A549 (cell line): ENCODE results near the gene RILPL2. TPM values are rescaled to one million over a fixed set of nuclear protein-coding genes. Genes with fewer than 3 reads are reported as not detected.
A peak's percentile ranks its signal among the peaks of the same experiment; 100 is the strongest.
"Not testable (repeated sequence)": the region's sequence is repeated elsewhere in the genome, so short reads cannot be mapped to it uniquely, and the experiment has no call there.

Experiments
- ATAC-seq, 2 experiments: fragments of 200-7000 bp in 1 of 2; fragments of >200 bp in 1 of 2; cut with Nextera tagmentation in 1 of 2; cut with Tn5 transposase in 1 of 2; 3 replicates each; pipeline versions ENCODE4 v1.8.0 to v1.9.1; 2018 to 2020; ENCODE audit warnings: mild to moderate bottlenecking in 1 of 2, moderate library complexity in 1 of 2
- CTCF ChIA-PET: fragments of 300-600 bp; sonication (Branson Sonifier 250); formaldehyde crosslinking; extraction: SDS; loops from one replicate; lab custom pipeline; 2021; ENCODE audit warnings: antibody characterized with exemption, inconsistent platforms; lab: Yijun Ruan, JAX
- POLR2A ChIA-PET: fragments of 350-600 bp; formaldehyde crosslinking; extraction: SDS; loops from one replicate; lab custom pipeline; 2021; ENCODE audit warnings: antibody characterized with exemption, inconsistent platforms; lab: Yijun Ruan, JAX
- DNase-seq, 2 experiments: peaks; one replicate each; pipeline versions ENCODE4 v3.0.0 to v3.0.0-alpha.2; 2011 to 2016; ENCODE audit warnings: low read depth in 1 of 2, low spot score in 1 of 2
- FAIRE-seq: peaks from 2 replicates; lab custom pipeline; 2011; peaks lifted over from hg19 to GRCh38; lab: Jason Lieb, UNC
- H3K27ac ChIP-seq, 2 experiments: fragments of >200 bp; sonication (Bioruptor Twin); formaldehyde crosslinking; 3 replicates each; pipeline ENCODE4 v1.5.1; 2016 to 2017
- H3K4me1 ChIP-seq: fragments of >200 bp; sonication (Bioruptor Twin); formaldehyde crosslinking; 3 replicates; pipeline ENCODE4 v1.6.1; 2016
- H3K4me2 ChIP-seq: fragments of >200 bp; sonication (Bioruptor Twin); formaldehyde crosslinking; 3 replicates; pipeline ENCODE4 v1.6.1; 2016
- H3K4me3 ChIP-seq: fragments of >200 bp; sonication (Bioruptor Twin); formaldehyde crosslinking; 3 replicates; pipeline ENCODE4 v1.5.1; 2016
- H3K9me3 ChIP-seq: fragments of >200 bp; sonication (Bioruptor Twin); formaldehyde crosslinking; 3 replicates; pipeline ENCODE4 v1.6.1; 2016
- CHD2 ChIP-seq: fragments of 150-350 bp; IDR thresholded peaks from 2 replicates; pipeline ENCODE4 v1.6.1; 2014; ENCODE audit warnings: low read length; ENCODE audit not compliant: partially characterized antibody
- CTCF ChIP-seq: fragments of >200 bp; sonication (Bioruptor Twin); formaldehyde crosslinking; IDR thresholded peaks from 3 replicates; pipeline ENCODE4 v1.5.1; 2016
- EHMT2 ChIP-seq: fragments of 200-600 bp; sonication (generic); IDR thresholded peaks from 2 replicates; pipeline ENCODE4 v1.6.1; 2016; ENCODE audit warnings: antibody characterized with exemption, low read depth, mild to moderate bottlenecking, moderate library complexity
- ESRRA ChIP-seq: fragments of 150-350 bp; IDR thresholded peaks from 2 replicates; pipeline ENCODE4 v1.6.1; 2014; ENCODE audit warnings: mild to moderate bottlenecking, low read length, borderline replicate concordance
- FOSL2 ChIP-seq, 2 experiments: fragments of 450-650 bp in 1 of 2; fragments of >200 bp in 1 of 2; sonication (Bioruptor Twin) in 1 of 2; formaldehyde crosslinking; IDR thresholded peaks; 2 replicates each; pipeline versions ENCODE4 v1.5.0 to v1.6.1; 2016 to 2020; ENCODE audit warnings: mild to moderate bottlenecking in 1 of 2, moderate library complexity in 1 of 2
- FOXS1 ChIP-seq: fragments of 250-450 bp; sonication (Bioruptor Pico); IDR thresholded peaks from 2 replicates; pipeline ENCODE4 v1.5.0; 2020; ENCODE audit warnings: mild to moderate bottlenecking, moderate library complexity
- HDAC2 ChIP-seq: fragments of 200-600 bp; sonication (generic); IDR thresholded peaks from 2 replicates; pipeline ENCODE4 v1.6.1; 2016
- HEYL ChIP-seq: fragments of 250-450 bp; sonication (Bioruptor Pico); IDR thresholded peaks from 2 replicates; pipeline ENCODE4 v1.8.0; 2021; ENCODE audit warnings: mild to moderate bottlenecking, moderate library complexity
- HOXA7 ChIP-seq: fragments of 250-450 bp; sonication (Bioruptor Pico); IDR thresholded peaks from 2 replicates; pipeline ENCODE4 v1.5.0; 2020; ENCODE audit warnings: mild to moderate bottlenecking, moderate library complexity
- HOXB5 ChIP-seq: fragments of 250-450 bp; sonication (Bioruptor Pico); IDR thresholded peaks from 2 replicates; pipeline ENCODE4 v1.5.0; 2020; ENCODE audit warnings: mild to moderate bottlenecking, moderate library complexity
- JUN ChIP-seq, 2 experiments: fragments of >200 bp; sonication (Bioruptor Twin); formaldehyde crosslinking; IDR thresholded peaks; 2 replicates in 1 of 2; 3 replicates in 1 of 2; pipeline ENCODE4 v1.6.1; 2016 to 2017
- JUNB ChIP-seq: fragments of >200 bp; sonication (Bioruptor Twin); formaldehyde crosslinking; IDR thresholded peaks from 2 replicates; pipeline ENCODE4 v1.6.1; 2016
- KDM1A ChIP-seq: fragments of 200-600 bp; sonication (generic); IDR thresholded peaks from 2 replicates; pipeline ENCODE4 v1.6.1; 2016; ENCODE audit warnings: low read depth, mild to moderate bottlenecking
- NPAS2 ChIP-seq: fragments of 250-450 bp; sonication (Bioruptor Pico); IDR thresholded peaks from 2 replicates; pipeline ENCODE4 v1.8.0; 2022; ENCODE audit warnings: mild to moderate bottlenecking, moderate library complexity, borderline replicate concordance
- PBX3 ChIP-seq: IDR thresholded peaks from 2 replicates; pipeline ENCODE4 v1.6.1; 2012
- POLR2A ChIP-seq: IDR thresholded peaks from 2 replicates; pipeline ENCODE4 v1.6.1; 2012; ENCODE audit warnings: mild to moderate bottlenecking, low read length
- RCOR1 ChIP-seq: fragments of 150-350 bp; IDR thresholded peaks from 2 replicates; pipeline ENCODE4 v1.6.1; 2014; ENCODE audit warnings: antibody characterized with exemption, low read length, low read depth
- SREBF2 ChIP-seq: fragments of 450-650 bp; IDR thresholded peaks from 2 replicates; pipeline ENCODE4 v1.6.1; 2014; ENCODE audit warnings: mild to moderate bottlenecking, moderate library complexity
- TFCP2L1 ChIP-seq: fragments of 250-450 bp; sonication (Bioruptor Pico); IDR thresholded peaks from 2 replicates; pipeline ENCODE4 v1.5.0; 2021; ENCODE audit warnings: mild to moderate bottlenecking
- USF2 ChIP-seq: fragments of 450-650 bp; IDR thresholded peaks from 2 replicates; pipeline ENCODE4 v1.6.1; 2014; ENCODE audit warnings: antibody characterized with exemption
- ZC3H11A ChIP-seq: fragments of 450-650 bp; IDR thresholded peaks from 2 replicates; pipeline ENCODE4 v1.6.1; 2014; ENCODE audit warnings: antibody characterized with exemption, mild to moderate bottlenecking
- ZFP36 ChIP-seq: fragments of 450-650 bp; IDR thresholded peaks from 2 replicates; pipeline ENCODE4 v1.6.1; 2014; ENCODE audit warnings: borderline replicate concordance; ENCODE audit not compliant: partially characterized antibody
- WGBS: methylation state at CpG from one replicate; pipeline ENCODE4 v1.1.6; 2017; ENCODE audit errors: missing lambda C conversion rate; 5-methylcytosine and 5-hydroxymethylcytosine counted together
- polyA plus RNA-seq, 4 experiments: library from polyadenylated mRNA; depleted of rRNA in 3 of 4; stranded (reverse); fragments of >200 nt; fragmentation: RNase III in 1 of 4; extraction: RNeasy Plus Mini Kit Qiagen cat#74134 plus additional on column Dnase treatment in 1 of 4; gene quantifications; 2 replicates in 3 of 4; 3 replicates in 1 of 4; pipeline ENCODE4 v1.2.3, GENCODE V29; 2011 to 2017

RILPL2 gene
- polyA plus RNA-seq, 2 of the 4 experiments (the other 2 are of a cell fraction), result 2.4 to 2.9 TPM

- CTCF ChIA-PET, result interaction anchor here (0.5 to 1.1 kb wide), 2 partner anchors 15 to 17 kb away, joined by 3 to 4 read pairs; partner anchors contain the start of gene KMT5A
- Histone ChIP-seq H3K4me3 (no peak overlapping the region), H3K4me1 (peaks cover 30% of the 10 kb centered on the region), H3K9me3 (no peaks in the 10 kb centered on the region), H3K4me2 (no peak overlapping the region), H3K27ac (no peak overlapping the region)
- no peak for DNase-seq
- POLR2A ChIA-PET, result no interaction called here
- 89% methylated on average over 5 of the region's 5 CpGs for WGBS
- FAIRE-seq, result no peak
- ATAC-seq, result no peak
- TF ChIP-seq SREBF2 (no peak), JUN (IDR thresholded peaks at IDR 0.05) (no peak), HOXB5 (no peak), CTCF (no peak), TFCP2L1 (CRISPR knock-in tag) (no peak), HEYL (CRISPR knock-in tag) (no peak), NPAS2 (no peak), RCOR1 (no peak), ZFP36 (no peak), HDAC2 (no peak), KDM1A (no peak), USF2 (no peak), ESRRA (no peak), FOXS1 (no peak)
Observed at GRCh38 chr12:123369229-123369628, 67.3 kb downstream of the RILPL2 start.

GRCh38 chr12:123368431-123368830, 68.1 kb downstream of the RILPL2 start:
- not testable (repeated sequence) for FAIRE-seq, ATAC-seq

GRCh38 chr12:123367511-123367910, 69.0 kb downstream of the RILPL2 start:
- 92% methylated on average over 4 of the region's 4 CpGs for WGBS
- Histone ChIP-seq H3K4me3 (no peak overlapping the region), H3K27ac (no peak overlapping the region), H3K4me2 (no peak overlapping the region), H3K9me3 (no peaks in the 10 kb centered on the region), H3K4me1 (peaks cover 20% of the 10 kb centered on the region)
- TF ChIP-seq PBX3, result no peak
- TF ChIP-seq EHMT2, result no peak
- no peak for TF ChIP-seq HDAC2
- TF ChIP-seq POLR2A, result no peak
- TF ChIP-seq JUNB, result no peak
- no peak for TF ChIP-seq HOXA7 (CRISPR knock-in tag)
- TF ChIP-seq FOSL2 (IDR thresholded peaks at IDR 0.05), result no peak
- peak; percentile 40; the same call in 1 of the 2 replicates for TF ChIP-seq FOSL2 (CRISPR knock-in tag; IDR thresholded peaks at IDR 0.05)
- no peak for TF ChIP-seq CHD2
- no peak for TF ChIP-seq ZC3H11A
- no peak for ATAC-seq
- ChIA-PET CTCF (interaction anchor here (1.2 to 2.8 kb wide), 2 partner anchors 16 to 214 kb away, joined by 4 to 25 read pairs; partner anchors contain the start of gene KMT5A), POLR2A (interaction anchor here (0.7 kb wide), 1 partner anchor 13 kb away, joined by 4 read pairs; no protein-coding TSS in a partner anchor)
- no peak for FAIRE-seq
- DNase-seq, result peak in 1 of 2 experiments; percentile 36

More at GRCh38 chr12:123368431-123368830, 68.1 kb downstream of the RILPL2 start:
- 95% methylated on average over 7 of the region's 7 CpGs for WGBS
- H3K9me3 ChIP-seq, DNase-seq, H3K4me3 ChIP-seq, POLR2A ChIA-PET, H3K4me2 ChIP-seq, H3K27ac ChIP-seq: not testable (repeated sequence)
- CTCF ChIA-PET, result interaction anchor here (0.6 to 1.2 kb wide), 2 partner anchors 213 to 331 kb away, joined by 3 to 4 read pairs; no protein-coding TSS in a partner anchor
- H3K4me1 ChIP-seq, result peaks cover 22% of the 10 kb centered on the region

Other genes with a start within 250 kb of the RILPL2 start
- 52.0 and 74.9 TPM in 2 replicates for gene MPHOSPH9, start 203.5 kb downstream of the RILPL2 start, polyA plus RNA-seq (2011; rRNA removed)
- 28.5 to 31.0 TPM (median 29.3 TPM) in 3 replicates for gene MPHOSPH9, start 203.5 kb downstream of the RILPL2 start, polyA plus RNA-seq (2017; fragmentation: RNase III; extraction: RNeasy Plus Mini Kit Qiagen cat#74134 plus additional on column Dnase treatment)
- 15.5 and 16.0 TPM in 2 replicates for gene MTRFR, start 203.2 kb downstream of the RILPL2 start, polyA plus RNA-seq (2011; rRNA removed)
- gene MTRFR, start 203.2 kb downstream of the RILPL2 start, polyA plus RNA-seq (2017; fragmentation: RNase III; extraction: RNeasy Plus Mini Kit Qiagen cat#74134 plus additional on column Dnase treatment), result 23.5 to 27.6 TPM (median 25.2 TPM) in 3 replicates
- gene CDK2AP1, start 164.8 kb downstream of the RILPL2 start, polyA plus RNA-seq (2011; rRNA removed), result 249 and 329 TPM in 2 replicates
- 146 to 167 TPM (median 157 TPM) in 3 replicates for gene CDK2AP1, start 164.8 kb downstream of the RILPL2 start, polyA plus RNA-seq (2017; fragmentation: RNase III; extraction: RNeasy Plus Mini Kit Qiagen cat#74134 plus additional on column Dnase treatment)
- gene SBNO1, start 71.8 kb downstream of the RILPL2 start, polyA plus RNA-seq (2011; rRNA removed), result 33.4 and 35.7 TPM in 2 replicates
- gene SBNO1, start 71.8 kb downstream of the RILPL2 start, polyA plus RNA-seq (2017; fragmentation: RNase III; extraction: RNeasy Plus Mini Kit Qiagen cat#74134 plus additional on column Dnase treatment), result 24.4 to 25.9 TPM (median 25.2 TPM) in 3 replicates
- 32.9 and 40.5 TPM in 2 replicates for gene KMT5A, start 52.6 kb downstream of the RILPL2 start, polyA plus RNA-seq (2011; rRNA removed)
- gene KMT5A, start 52.6 kb downstream of the RILPL2 start, polyA plus RNA-seq (2017; fragmentation: RNase III; extraction: RNeasy Plus Mini Kit Qiagen cat#74134 plus additional on column Dnase treatment), result 37.5 to 41.9 TPM (median 40.8 TPM) in 3 replicates
- 14.3 and 19.1 TPM in 2 replicates for gene SNRNP35, start 21.5 kb upstream of the RILPL2 start, polyA plus RNA-seq (2011; rRNA removed)
- 20.6 to 23.6 TPM (median 21.5 TPM) in 3 replicates for gene SNRNP35, start 21.5 kb upstream of the RILPL2 start, polyA plus RNA-seq (2017; fragmentation: RNase III; extraction: RNeasy Plus Mini Kit Qiagen cat#74134 plus additional on column Dnase treatment)
- gene RILPL1, start 97.0 kb upstream of the RILPL2 start, polyA plus RNA-seq (2011; rRNA removed), result 14.2 and 15.5 TPM in 2 replicates
- gene RILPL1, start 97.0 kb upstream of the RILPL2 start, polyA plus RNA-seq (2017; fragmentation: RNase III; extraction: RNeasy Plus Mini Kit Qiagen cat#74134 plus additional on column Dnase treatment), result 7.0 to 8.7 TPM (median 8.0 TPM) in 3 replicates
- gene TMED2, start 147.9 kb upstream of the RILPL2 start, polyA plus RNA-seq (2011; rRNA removed), result 292 and 361 TPM in 2 replicates
- gene TMED2, start 147.9 kb upstream of the RILPL2 start, polyA plus RNA-seq (2017; fragmentation: RNase III; extraction: RNeasy Plus Mini Kit Qiagen cat#74134 plus additional on column Dnase treatment), result 146 to 154 TPM (median 154 TPM) in 3 replicates
- gene DDX55, start 165.4 kb upstream of the RILPL2 start, polyA plus RNA-seq (2011; rRNA removed), result 54.8 and 63.4 TPM in 2 replicates
- 36.9 to 40.3 TPM (median 37.5 TPM) in 3 replicates for gene DDX55, start 165.4 kb upstream of the RILPL2 start, polyA plus RNA-seq (2017; fragmentation: RNase III; extraction: RNeasy Plus Mini Kit Qiagen cat#74134 plus additional on column Dnase treatment)
- 55.1 and 62.1 TPM in 2 replicates for gene EIF2B1, start 197.0 kb upstream of the RILPL2 start, polyA plus RNA-seq (2011; rRNA removed)
- gene EIF2B1, start 197.0 kb upstream of the RILPL2 start, polyA plus RNA-seq (2017; fragmentation: RNase III; extraction: RNeasy Plus Mini Kit Qiagen cat#74134 plus additional on column Dnase treatment), result 35.7 to 37.9 TPM (median 36.2 TPM) in 3 replicates
- gene GTF2H3, start 197.1 kb upstream of the RILPL2 start, polyA plus RNA-seq (2011; rRNA removed), result 71.8 and 85.3 TPM in 2 replicates
- 25.5 to 27.3 TPM (median 26.7 TPM) in 3 replicates for gene GTF2H3, start 197.1 kb upstream of the RILPL2 start, polyA plus RNA-seq (2017; fragmentation: RNase III; extraction: RNeasy Plus Mini Kit Qiagen cat#74134 plus additional on column Dnase treatment)
- gene TCTN2, start 234.4 kb upstream of the RILPL2 start, polyA plus RNA-seq (2011; rRNA removed), result 14.3 and 15.0 TPM in 2 replicates
- 7.2 to 9.7 TPM (median 8.6 TPM) in 3 replicates for gene TCTN2, start 234.4 kb upstream of the RILPL2 start, polyA plus RNA-seq (2017; fragmentation: RNase III; extraction: RNeasy Plus Mini Kit Qiagen cat#74134 plus additional on column Dnase treatment)